Peyer's patch (tissue), 4 donors: ENCODE data around the gene MIEF2. TPM values are rescaled to one million over a fixed set of nuclear protein-coding genes. Genes with fewer than 3 reads are reported as not detected.
"Not testable (repeated sequence)": the region's sequence is repeated elsewhere in the genome, so short reads cannot be mapped to it uniquely, and the experiment has no call there.

ENCODE experiments used
- DNase-seq, 3 donors: peaks; one replicate each; pipeline ENCODE4 v3.0.0-alpha.2; 2017 to 2019
- H3K27ac ChIP-seq, 4 donors: fragments of 200-600 bp; sonication (generic); one replicate each; pipeline ENCODE4 v1.5.1; 2016 to 2019
- H3K27me3 ChIP-seq, 2 donors: fragments of 200-600 bp; sonication (generic); one replicate each; pipeline ENCODE4 v1.5.1; 2019
- H3K36me3 ChIP-seq, 3 donors: fragments of 200-600 bp; sonication (generic); one replicate each; pipeline ENCODE4 v1.5.1; 2016 to 2019
- H3K4me1 ChIP-seq, 4 donors: fragments of 200-600 bp; sonication (generic); one replicate each; pipeline ENCODE4 v1.5.1; 2016 to 2019
- H3K4me3 ChIP-seq, 4 donors: fragments of 200-600 bp; sonication (generic); 1 replicate in 3 of 4; 2 replicates in 1 of 4; pipeline ENCODE4 v1.5.1; 2016 to 2019; ENCODE audit warnings: mild to moderate bottlenecking in 1 of 4
- H3K9me3 ChIP-seq, 4 donors: fragments of 200-600 bp; sonication (generic); one replicate each; pipeline ENCODE4 v1.5.1; 2016 to 2019; ENCODE audit warnings: mild to moderate bottlenecking in 1 of 4
- POLR2A ChIP-seq, 2 donors: fragments of 450-650 bp; IDR thresholded peaks; one replicate each; pipeline ENCODE4 v1.5.1; 2017; ENCODE audit warnings: antibody characterized with exemption in 2 of 2, mild to moderate bottlenecking in 2 of 2, moderate library complexity in 2 of 2
- total RNA-seq, 4 donors: library from RNA; depleted of rRNA; stranded (reverse); fragments of >200 nt; gene quantifications; one replicate each; pipeline ENCODE4 v1.1.0, GENCODE V29; 2016
- TF ChIP-seq, protein P1 (sequence below), 6 experiments: fragments of 450-650 bp in 4 of 6; fragments of 200-600 bp in 2 of 6; sonication (generic) in 1 of 6; IDR thresholded peaks; one replicate each; pipeline ENCODE4 v1.5.1; 2017 to 2019; ENCODE audit warnings: antibody characterized with exemption in 6 of 6, mild to moderate bottlenecking in 3 of 6, moderate library complexity in 1 of 6

Gene MIEF2
- 10 to 100 TPM in 3 of 4 donors, 1 to 10 TPM in 1; 3.3 to 49.6 (median 22.9) TPM for total RNA-seq

GRCh38 chr17:18260332-18261145 is at the start of gene MIEF2:
MIEF2 (plus strand) TSS chr17:18260662; CDS start chr17:18262721, 2,059 bp downstream.
- Histone ChIP-seq H3K27me3 (no peaks in the 10 kb centered on the region), H3K27ac (peak within 1 kb of the TSS; percentile 89 to 96 (median 92)), H3K4me1 (peaks cover 9 to 39% (median 18%) of the 10 kb centered on the region in 4 donors), H3K9me3 (no peaks in the 10 kb centered on the region), H3K4me3 (peak within 1 kb of the TSS; percentile 64 to 96 (median 85)), H3K36me3 (peaks cover 0 to 40% (median 0%) of the 10 kb centered on the region in 3 donors)
- DNase-seq, result peak; percentile 94 to 98 (median 97)
- TF ChIP-seq POLR2A (IDR thresholded peaks at IDR 0.05), result peak; percentile 37 to 54
- TF ChIP-seq, protein P1, sequence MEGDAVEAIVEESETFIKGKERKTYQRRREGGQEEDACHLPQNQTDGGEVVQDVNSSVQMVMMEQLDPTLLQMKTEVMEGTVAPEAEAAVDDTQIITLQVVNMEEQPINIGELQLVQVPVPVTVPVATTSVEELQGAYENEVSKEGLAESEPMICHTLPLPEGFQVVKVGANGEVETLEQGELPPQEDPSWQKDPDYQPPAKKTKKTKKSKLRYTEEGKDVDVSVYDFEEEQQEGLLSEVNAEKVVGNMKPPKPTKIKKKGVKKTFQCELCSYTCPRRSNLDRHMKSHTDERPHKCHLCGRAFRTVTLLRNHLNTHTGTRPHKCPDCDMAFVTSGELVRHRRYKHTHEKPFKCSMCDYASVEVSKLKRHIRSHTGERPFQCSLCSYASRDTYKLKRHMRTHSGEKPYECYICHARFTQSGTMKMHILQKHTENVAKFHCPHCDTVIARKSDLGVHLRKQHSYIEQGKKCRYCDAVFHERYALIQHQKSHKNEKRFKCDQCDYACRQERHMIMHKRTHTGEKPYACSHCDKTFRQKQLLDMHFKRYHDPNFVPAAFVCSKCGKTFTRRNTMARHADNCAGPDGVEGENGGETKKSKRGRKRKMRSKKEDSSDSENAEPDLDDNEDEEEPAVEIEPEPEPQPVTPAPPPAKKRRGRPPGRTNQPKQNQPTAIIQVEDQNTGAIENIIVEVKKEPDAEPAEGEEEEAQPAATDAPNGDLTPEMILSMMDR (IDR thresholded peaks at IDR 0.05), result peak in 1 of 6 experiments; percentile 20

DNA sequence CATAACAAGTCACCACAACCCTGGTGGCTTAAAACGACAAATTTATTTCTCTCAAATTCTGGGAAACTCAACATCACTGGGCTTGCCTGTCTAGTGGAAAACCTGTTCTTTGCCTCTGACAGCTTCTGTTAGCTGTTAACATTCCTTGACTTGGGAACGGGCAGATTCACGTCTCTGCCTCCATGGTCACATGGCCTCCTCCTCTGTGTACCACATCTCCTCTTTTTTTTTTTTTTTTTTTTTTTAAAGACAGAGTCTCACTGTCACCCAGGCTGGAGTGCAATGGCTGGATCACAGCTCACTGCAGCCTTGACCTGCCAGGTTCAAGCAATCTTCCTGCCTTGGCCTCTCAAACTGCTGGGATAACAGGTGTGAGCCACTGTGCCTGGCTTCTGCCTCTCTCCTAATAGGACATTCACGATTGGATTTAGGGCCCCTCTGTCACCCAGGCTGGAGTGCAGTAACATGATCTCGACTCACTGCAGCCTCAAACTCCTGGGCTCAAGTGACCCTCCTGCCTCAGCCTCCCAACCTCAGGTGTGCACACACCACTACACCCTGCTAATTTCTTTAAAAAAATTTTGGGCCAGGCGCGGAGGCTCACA is 46.7 kb upstream of the MIEF2 start:
- no peak overlapping the region for H3K4me3 ChIP-seq
- H3K27ac ChIP-seq, result no peak overlapping the region
- DNase-seq, result no peak
- no peak for TF ChIP-seq POLR2A (IDR thresholded peaks at IDR 0.05)
- TF ChIP-seq, protein P1 (IDR thresholded peaks at IDR 0.05), result no peak
- H3K27me3 ChIP-seq, result no peaks in the 10 kb centered on the region
- H3K9me3 ChIP-seq, result no peaks in the 10 kb centered on the region
- H3K4me1 ChIP-seq, result peaks cover 0 to 2% (median 0%) of the 10 kb centered on the region in 4 donors
- H3K36me3 ChIP-seq, result peaks cover 0 to 23% (median 0%) of the 10 kb centered on the region in 3 donors

DNA sequence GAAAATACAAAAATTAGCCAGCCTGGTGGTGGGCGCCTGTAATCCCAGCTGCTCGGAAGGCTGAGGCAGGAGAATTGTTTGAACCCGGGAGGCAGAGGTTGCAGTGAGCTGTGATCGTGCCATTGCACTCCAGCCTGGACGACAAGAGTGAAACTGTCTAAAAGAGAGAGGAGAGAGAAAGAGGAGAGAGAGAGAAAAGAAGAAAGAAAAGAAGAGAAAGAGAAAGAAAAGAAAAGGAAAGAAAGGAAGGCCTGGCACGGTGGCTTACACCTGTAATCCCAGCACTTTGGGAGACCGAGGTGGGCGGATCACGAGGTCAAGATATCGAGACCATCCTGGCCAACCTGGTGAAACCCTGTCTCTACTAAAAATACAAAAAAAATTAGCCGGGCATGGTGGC is 43.6 kb upstream of the MIEF2 start:
- DNase-seq, H3K9me3 ChIP-seq, H3K27ac ChIP-seq, H3K4me3 ChIP-seq, H3K36me3 ChIP-seq, H3K27me3 ChIP-seq, H3K4me1 ChIP-seq: not testable (repeated sequence)

GRCh38 chr17:18217412-18218015 is 42.9 kb upstream of the MIEF2 start:
- Histone ChIP-seq H3K9me3 (no peaks in the 10 kb centered on the region), H3K36me3 (no peaks in the 10 kb centered on the region), H3K4me1 (peaks cover 0 to 8% (median 0%) of the 10 kb centered on the region in 4 donors), H3K27ac (no peak overlapping the region), H3K27me3 (no peaks in the 10 kb centered on the region), H3K4me3 (no peak overlapping the region)
- DNase-seq, result peak; percentile 72 to 93 (median 84)
- TF ChIP-seq POLR2A (IDR thresholded peaks at IDR 0.05), result no peak
- TF ChIP-seq, protein P1 (IDR thresholded peaks at IDR 0.05), result peak; percentile 76 to 92 (median 86)

DNA sequence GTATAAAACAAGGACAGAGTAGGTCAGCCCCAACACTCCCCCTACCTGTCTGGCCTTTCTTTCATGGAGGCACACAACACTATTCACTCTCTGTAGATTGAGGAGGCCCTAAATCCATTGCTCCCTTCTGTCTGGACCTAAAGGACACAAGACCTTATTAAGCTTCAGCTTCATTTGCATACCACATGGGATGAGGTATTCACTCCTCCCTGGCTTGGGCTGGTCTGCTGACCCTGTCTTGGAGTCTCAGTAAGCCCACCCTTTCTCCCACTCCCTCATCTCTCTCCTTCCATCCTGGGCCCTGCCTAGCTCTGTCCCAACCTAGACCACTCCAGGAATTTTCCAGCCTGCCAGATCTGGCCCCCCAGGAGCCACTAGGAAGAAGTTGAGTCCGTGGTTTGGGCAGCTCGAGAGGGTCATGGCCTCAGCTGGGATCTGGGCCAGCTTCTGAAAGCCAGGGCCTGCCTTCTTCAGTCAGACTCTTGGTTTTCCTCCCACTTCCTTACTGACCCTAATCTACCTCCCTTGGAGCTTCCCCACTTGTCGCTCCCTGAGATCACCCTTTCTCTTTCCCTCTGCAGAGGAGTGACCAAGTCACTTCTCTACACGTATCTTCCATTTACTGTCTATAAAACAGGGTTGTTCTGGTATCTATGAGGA is 41.6 kb upstream of the MIEF2 start:
- no peaks in the 10 kb centered on the region for H3K27me3 ChIP-seq
- DNase-seq, result no peak
- no peaks in the 10 kb centered on the region for H3K36me3 ChIP-seq
- H3K4me3 ChIP-seq, result no peak overlapping the region
- no peak for TF ChIP-seq POLR2A (IDR thresholded peaks at IDR 0.05)
- TF ChIP-seq, protein P1 (IDR thresholded peaks at IDR 0.05), result no peak
- no peaks in the 10 kb centered on the region for H3K9me3 ChIP-seq
- H3K27ac ChIP-seq, result no peak overlapping the region
- H3K4me1 ChIP-seq, result peaks cover 0 to 8% (median 0%) of the 10 kb centered on the region in 4 donors
